GM19239 (cell line): ENCODE measurements around the gene FADS3.

Experiments
- DNase-seq: peaks from one replicate; pipeline ENCODE4 v3.0.0; 2011; ENCODE audit warnings: low spot score; ENCODE audit not compliant: insufficient read length
- FAIRE-seq: peaks from 2 replicates; lab custom pipeline; 2011; peaks lifted over from hg19 to GRCh38; lab: Jason Lieb, UNC

Gene FADS3

DNA sequence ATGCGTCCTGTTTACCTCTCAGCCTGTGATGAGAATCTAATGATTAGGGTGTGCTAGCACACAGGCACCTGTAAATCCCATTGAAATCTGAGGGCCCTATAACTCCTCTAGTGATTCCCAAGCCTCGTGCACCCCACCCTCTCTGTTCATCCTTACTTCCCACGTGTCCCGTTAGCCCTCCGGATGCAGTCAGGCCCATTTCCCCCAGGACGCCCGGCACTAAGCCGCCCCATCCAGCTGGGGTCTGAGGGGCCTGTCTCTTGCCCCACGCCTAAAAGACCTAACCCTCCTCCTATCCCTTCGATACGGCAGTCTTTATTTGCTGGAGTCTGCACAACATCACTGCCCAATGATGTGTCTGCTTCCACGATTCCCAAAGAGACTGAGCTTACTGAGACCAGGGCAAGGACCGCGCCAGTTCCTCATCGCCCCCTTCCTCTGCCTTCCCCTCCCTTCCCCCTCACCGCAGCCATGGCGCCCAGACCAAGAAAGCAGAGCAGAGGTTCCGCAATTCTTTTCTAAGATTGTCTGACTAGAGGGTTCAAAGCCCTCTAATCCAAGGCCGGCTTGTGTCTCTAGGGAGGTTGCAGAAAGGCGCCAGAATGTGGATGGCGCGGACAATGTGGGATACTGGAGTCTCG, 64.3 kb downstream of the FADS3 start:
- DNase-seq, result no peak
- FAIRE-seq, result no peak
